Ecto neural progenitor cell (in vitro differentiated cells): ENCODE results near the gene MYL9.
"Not testable (repeated sequence)": the region's sequence is repeated elsewhere in the genome, so short reads cannot be mapped to it uniquely, and the experiment has no call there.

Source experiments
- DNase-seq: peaks from one replicate; pipeline ENCODE4 v3.0.0-alpha.2; 2018; ENCODE audit warnings: low spot score

The MYL9 gene

DNA sequence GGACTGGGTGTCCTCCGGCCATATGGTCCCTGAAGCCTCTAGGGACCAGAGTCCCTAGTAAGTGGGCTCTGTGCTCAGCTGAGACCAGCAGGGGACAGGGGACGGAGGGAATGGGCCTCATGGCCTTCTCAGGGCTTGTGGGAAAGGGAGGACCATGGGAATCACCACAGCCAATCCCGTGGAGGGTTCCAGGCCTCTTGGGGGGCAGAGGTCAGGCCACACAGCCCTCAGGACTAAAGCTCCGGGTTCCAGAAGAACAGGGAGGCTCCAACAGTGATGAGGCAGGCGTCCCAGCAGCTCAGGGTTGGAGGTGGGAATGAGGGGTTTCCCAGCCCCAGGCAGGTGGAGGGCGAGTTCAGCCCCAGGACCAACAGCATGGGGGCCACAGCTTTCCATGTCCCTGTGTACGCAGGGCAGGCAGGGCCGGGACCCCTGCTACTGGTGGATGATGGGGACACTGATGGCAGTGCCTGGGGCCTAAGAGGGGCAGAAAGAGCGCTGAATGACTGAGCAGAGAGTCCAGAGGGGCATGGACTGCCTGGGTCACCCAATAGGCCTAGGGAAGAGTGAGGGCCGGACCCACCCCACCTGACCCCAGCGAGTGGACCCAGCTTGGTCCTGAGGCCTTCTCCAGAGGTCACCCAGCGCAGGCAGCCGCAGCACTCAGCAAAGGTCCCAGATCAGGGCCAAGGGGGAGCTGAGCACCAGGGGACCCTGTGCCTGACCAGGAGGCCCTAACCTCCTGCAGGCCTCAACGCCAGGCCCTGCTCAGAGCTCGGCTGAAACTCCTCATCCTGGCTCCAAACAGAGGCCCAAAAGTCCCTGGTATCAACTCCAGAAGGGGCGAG, 8.8 kb downstream of the MYL9 start:
- no peak for DNase-seq

DNA sequence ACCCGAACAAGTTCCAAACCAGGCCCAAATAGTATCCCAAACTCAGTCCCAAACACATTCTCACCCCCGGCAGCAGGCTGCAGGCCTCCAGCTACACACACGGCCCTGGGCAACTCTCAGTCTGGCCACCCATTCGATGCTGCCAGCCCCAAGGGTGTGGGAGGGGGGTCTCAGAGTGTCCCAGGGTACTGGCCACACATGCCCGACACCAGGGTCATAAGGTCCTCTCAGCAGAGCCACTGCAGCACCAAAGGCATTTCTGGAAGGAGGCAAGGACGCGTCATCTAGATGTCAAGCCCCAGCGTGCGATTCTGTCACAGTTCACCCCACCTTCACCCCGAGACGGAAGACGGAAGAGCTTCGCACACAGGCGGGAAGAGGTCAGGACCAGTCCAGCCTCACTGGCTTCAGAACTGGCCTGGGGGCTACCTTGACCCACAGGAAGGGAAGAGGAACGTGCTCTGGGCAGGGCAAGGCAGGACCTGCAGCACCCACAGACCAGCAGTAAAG, 9.5 kb downstream of the MYL9 start:
- DNase-seq: no peak

DNA sequence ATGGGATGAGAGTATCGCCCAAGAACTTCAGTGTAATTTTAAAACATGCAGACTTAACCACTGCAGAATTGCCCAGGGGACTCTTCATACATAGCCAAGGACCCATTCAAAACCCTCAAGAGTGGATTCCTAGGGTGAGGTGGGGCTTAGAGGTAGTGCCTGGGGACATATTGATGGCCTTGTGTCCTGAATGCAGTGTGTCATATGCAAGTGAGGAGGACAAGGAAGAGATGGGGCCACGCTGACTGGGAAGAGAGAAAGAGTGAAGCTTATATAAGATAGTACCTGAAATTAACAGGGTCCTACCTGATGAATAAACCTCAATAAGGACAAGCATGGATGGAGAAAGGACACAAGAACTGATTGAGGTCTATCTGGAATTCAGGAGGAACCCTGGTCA, 13.9 kb downstream of the MYL9 start:
- DNase-seq: no peak

DNA sequence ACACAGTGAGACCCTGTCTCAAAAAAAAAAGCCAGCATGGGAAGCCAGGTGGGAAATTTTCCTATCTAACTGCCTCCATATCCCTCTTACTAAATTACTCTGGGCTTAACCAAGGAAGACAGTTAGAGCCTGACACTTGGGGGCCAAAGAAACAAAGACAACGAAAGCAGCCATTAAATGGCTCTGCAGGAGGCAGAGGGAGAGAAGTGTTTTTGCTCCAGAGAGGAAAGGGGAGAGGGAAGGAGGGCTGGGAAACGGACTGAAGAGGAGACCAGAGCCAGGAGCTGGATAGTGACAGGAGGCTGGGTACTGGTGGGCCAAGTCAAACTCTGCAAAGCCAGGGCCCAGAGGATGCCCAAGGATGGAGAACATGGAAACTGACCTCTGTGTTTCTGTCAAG, 21.4 kb downstream of the MYL9 start:
- DNase-seq: no peak

DNA sequence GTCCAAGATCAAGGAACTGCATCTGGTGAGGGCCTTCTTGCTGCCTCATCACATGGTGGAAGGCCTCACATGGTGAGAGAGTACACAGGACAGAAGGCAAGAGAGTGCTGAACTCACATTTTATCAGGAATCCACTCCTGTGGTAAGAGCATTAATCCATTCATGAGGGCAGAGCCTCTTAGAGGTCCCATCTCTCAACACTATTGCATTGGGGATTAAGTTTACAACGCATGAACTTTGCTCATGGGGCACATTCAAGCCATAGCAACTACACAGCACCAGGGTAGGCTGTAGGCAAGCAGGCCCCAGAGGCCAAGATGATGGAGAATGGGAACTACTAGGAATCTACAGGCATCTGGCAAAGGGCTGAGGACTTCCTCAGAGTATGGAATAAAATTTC, 22.1 kb downstream of the MYL9 start:
- no peak for DNase-seq

DNA sequence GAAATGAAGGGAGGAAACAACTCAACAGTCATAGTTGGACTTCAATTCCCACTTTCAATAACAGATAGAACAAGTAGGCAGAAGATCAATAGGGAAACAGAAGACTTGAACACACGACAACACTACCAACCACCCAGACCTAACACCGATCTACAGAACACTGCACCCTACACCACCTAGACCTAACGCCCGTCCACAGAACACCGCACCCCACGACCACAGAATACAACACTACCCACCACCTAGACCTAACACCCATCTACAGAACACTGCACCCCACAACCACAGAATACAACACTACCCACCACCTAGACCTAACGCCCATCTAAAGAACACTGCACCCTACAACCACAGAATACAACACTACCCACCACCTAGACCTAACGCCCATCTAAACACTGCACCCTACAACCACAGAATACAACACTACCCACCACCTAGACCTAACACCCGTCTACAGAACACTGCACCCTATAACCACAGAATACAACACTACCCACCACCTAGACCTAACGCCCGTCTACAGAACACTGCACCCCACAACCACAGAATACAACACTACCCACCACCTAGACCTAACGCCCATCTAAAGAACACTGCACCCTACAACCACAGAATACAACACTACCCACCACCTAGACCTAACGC, 22.9 kb downstream of the MYL9 start:
- not testable (repeated sequence) for DNase-seq

DNA sequence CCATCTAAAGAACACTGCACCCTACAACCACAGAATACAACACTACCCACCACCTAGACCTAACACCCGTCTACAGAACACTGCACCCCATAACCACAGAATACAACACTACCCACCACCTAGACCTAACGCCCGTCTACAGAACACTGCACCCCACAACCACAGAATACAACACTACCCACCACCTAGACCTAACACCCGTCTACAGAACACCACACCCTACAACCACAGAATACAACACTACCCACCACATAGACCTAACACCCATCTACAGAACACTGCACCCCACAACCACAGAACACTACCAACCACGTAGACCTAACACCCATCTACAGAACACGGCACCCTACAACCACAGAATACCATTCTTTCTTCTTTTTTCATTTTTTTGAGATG, 23.4 kb downstream of the MYL9 start:
- DNase-seq: not testable (repeated sequence)

DNA sequence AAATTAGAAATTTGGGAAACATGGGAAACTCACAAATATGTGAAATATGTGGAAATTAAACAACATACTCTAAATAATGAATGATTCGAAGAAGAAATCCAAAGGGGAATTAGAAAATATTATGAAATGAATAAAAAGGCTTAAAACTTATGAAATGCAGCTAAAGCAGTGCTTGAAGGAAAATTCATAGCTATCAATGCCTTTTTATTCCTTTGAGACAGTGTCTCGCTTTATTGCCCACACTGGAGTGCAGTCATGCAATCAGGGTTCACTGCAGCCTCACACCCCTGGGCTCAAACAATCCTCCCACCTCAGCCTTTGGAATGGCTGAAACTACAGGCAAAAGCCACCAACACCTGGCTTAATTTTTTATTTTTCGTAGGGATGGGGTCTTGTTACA, 24.2 kb downstream of the MYL9 start:
- no peak for DNase-seq

DNA sequence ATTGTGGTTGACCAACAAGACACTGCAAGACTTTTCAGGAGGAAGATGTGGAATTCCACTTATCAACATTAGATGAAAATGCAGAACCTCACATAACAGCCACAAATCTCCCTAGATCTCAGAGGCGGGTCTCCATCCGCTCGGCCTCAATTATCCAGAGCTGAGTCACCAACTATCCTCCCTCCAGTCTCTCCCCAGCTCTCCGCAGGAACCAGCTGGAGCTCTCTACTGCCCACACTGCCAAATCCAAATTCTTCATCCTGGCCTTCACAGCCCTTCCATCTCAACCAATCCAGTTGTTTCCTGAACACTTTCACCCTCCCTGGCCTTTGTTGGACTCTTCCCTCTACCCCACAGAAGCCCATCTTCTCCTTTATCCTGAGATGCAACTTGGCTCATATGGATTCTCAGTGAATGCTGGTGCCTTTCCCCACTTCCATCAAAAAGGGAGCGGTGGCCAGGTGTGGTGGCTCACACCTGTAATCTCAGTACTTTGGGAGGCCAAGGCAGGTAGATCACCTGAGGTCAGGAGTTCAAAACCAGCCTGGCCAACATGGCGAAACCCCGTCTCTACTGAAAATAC, 28.6 kb downstream of the MYL9 start:
- DNase-seq: no peak

DNA sequence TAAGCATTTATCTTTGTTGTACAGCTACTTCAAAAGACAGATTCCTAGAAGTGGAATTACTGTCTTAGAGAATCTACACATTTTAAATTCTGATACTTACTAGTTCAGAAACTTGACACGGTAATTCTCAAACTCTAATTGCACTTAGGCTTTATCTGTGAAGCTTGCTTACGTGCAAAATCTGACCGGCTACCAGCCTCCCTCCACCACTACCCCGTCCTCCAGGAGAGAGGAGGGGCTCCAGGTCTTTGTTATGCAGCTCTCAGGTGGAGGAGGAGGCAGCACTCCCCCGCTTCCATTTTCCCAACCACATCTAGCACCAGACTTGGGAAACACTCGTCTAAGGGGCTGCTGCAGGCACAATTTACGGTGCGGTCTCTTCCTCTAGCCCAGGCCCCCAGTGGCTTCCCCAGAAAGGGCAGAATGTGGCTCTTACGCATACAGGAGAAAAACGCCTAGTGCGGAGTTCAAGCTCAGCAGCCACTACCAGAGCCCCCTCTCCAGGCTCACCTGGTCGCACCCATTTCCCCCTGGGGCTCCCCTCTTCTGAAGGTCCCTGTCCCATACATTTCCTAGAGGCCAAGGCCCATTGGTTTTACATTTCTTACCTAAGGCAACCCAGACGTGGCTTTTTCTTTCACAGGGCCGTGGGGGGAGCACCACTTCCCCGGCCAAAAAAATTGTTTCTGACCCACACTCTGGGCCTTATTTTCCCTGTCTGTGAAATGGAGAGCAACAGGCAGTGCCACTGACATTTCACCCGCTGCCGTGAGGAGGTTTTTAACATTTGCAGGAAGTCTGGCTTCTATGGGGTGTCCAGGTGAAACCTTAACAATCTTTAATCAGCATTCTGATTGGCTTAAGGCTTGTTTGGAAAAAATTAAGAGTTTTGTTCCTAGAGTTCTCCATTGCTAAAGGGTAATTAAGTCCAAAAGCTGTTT, 30.5 kb downstream of the MYL9 start:
- peak; percentile 57 for DNase-seq

DNA sequence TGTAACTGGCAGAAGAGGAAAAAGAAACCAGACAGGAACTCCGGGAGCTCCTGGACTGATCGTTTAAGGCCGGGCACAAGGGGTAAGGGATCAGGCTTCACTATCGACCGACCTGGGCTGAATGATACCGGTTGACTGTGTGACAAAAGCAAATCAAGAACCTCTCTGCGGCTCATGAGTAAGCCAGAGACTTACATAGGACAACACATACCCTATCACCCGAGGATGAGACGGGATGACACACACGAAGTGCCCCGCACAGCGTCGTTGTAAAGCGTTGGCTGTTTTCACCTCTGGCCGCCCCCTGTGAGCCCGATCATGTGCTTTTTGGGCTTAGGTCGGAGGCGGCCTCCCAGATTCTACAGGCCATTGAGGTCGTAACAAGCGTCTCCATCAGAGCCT, 31.4 kb downstream of the MYL9 start:
- DNase-seq: no peak

DNA sequence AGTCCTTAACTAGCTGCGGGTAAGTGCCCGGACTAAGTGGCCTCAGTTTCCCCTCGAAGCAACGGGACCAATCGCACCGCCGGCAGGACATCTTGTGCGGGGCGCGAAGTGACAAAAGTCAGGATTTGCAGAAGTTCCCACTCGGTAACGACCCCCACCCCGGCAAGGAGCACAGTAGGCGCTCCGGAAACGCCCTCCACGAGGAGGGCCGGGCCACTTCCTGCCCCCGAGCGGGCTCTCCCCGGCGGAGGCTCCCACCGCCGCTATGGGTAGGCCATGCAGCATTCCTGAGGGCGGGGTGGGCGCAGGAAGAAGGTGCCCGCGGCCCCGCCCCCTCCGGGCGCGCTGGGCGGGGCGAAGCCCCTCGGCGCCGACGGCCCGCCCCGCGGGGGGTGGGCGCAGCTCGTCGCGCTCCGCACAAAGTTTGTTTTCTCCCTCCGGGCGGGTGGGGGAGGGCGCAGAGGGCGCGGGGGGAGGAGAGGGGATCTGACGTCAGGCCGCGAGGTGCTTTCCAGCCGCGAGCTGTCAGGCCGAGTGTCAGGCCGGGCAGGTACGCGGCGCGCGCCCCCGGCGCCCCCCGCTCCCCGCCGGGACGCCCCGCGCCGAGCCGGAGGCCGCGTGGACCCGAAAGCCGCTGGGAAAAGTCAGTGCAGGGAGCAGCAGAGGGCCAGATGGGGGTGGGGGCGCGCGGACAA, 31.9 kb downstream of the MYL9 start, which contains the start of gene TGIF2:
Gene TGIF2, plus strand, starts transcription at position 495 of the 695 bp plus-strand sequence. CDS start 5,178 bp downstream, outside the sequence.
- DNase-seq: peak; percentile 95

DNA sequence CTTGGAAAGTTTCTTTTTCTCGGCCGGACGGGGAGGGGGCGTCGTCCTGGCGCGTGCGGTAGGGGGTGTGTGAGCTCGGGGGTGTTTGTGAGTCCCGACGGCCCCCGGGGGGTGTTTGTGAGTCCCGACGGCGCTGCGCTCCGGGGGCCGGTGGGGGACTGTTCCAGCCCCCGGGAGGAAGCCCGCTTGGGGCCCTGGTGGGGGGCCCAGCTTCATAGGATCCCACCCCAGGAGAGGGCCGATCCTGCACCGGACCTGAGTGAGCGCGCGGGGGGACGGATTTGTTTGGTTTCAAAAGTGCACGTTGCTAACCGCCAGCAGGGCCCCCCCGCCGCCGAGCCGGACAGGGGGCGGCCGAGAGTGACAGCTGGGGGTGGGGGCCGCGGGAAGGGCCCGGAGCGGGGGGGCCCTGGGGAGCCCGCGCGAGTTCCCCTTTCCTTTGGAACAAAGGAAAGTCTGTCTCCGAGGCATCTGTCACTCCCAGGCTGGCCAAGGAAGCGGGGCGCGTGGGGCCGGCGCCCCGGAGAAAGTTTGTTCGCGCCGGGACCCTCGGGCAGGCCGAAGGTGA, 32.6 kb downstream of the MYL9 start:
- DNase-seq: peak; percentile 73

DNA sequence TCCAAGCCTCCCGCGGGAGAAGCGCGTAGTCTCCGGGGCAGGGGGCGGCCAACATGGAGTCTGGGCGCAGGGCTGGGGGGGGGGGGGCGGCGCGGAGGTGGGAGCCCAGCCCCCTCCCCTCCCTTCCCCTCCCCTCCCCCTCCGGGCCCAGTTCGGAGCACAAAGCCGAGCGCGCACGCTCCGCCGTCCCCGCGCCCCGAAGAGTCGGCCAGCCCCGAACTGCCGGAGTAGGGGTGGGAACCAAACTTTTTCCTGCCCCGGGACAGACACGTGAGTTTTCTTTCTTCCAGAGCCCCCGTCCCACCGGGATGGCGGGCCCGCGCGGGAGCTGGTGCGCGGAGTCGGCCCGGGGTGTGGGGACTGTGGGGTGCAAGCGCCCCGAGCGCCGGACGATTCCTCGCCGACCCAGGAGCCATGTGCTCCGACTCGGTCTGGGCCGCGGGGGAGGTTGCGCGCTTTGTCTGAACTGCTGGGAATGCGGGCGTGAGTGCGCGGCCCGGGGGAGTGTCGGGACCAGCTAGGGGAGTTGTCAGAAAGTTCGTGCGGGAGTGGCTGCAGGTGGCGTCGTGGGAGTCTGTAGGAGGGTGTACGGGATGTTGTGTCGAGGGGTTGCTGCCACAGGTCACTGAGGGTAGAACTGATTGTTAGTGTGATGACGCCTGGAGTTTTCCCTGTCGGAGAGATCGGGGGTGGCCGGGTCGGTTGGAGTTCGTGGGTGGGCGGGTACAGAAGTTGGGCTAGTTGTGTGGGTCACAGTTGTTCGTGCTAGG, 33.2 kb downstream of the MYL9 start:
- peak; percentile 81 for DNase-seq

DNA sequence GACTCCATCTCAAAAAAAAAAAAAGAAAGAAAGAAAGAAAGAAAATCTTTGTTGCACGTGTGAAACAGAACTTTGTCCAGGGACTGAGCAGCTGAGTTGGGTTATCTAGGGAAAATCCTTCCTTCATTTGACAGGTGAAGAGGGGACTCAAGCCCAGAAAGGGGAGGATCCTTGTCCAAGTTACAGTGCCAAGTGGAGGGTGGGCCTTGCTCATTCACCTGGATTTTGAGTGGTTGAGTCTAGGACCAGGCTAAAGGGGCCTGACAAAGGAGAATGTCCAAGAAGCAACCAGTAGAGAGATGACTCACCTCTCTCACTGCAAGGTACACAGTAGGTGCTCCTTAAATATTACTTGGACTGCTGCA, 34.7 kb downstream of the MYL9 start:
- DNase-seq: no peak

DNA sequence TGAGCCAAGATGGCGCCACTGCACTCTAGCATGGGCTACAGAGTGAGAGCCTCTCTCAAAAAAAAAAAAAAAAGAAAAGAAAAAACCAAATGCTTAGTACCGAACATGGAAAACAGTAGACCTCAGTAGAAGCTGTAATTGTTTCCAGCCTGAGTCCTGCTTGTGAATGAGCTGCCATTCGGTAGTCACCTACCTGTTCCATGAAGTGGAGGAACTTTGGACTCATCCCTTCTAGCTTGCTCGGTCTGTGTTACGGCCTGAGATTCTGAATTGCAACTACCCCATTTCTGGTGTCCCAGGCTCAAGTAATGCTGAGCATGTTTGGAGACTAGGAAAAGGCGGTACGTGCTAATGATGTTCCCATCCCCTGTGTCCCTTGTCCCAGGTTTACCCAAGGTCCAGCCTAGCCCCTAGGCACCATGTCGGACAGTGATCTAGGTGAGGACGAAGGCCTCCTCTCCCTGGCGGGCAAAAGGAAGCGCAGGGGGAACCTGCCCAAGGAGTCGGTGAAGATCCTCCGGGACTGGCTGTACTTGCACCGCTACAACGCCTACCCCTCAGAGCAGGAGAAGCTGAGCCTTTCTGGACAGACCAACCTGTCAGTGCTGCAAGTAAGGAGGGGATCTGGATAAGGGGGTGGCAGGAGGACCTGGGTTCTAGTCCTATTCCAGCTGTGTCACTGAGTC, 37.2 kb downstream of the MYL9 start:
- DNase-seq: no peak

DNA sequence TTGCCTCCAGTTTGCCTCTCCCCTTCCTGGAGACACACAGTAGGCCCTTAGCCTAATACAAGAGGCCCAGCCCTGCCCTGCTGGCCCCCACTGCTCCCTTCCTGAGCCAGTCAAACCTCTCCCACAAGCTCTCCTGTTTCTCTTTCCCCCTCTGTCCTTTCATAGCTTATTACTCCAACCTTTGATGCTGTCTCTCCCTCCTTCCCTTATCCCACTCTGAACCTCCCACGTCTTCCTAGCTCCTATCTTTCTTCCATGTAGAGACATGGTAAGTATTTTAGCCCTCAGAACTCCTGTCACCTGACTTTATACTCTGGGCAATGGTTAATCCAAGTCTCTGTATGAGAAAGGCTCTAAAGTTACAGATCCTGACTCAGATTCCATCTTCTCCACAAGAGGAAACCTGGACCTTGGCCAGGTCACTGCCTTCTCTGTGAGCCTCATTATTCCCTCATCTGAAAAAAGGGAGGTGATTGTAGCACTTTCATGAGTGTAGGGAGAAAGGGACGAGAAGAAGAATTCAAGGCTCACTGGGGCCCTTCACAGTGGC, 38.8 kb downstream of the MYL9 start:
- no peak for DNase-seq

DNA sequence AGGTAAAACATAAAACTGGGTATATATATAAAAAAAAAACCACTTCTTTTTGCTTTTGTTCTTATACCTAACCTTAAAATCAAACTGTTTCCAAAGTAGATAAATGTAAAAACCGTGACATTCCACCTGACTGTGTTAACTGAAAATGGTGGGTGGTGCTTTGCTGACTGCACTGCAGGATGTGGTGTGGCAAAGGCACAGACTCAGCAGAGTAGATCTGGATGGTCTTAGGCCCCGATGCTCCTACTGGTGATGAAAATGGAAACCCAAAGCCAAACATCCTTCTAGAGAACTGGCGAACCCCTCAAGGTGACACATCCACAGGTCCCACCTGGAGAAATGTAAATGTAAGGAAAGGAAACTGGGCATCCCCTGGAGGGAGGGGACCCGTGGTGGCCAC, 41.0 kb downstream of the MYL9 start:
- no peak for DNase-seq

DNA sequence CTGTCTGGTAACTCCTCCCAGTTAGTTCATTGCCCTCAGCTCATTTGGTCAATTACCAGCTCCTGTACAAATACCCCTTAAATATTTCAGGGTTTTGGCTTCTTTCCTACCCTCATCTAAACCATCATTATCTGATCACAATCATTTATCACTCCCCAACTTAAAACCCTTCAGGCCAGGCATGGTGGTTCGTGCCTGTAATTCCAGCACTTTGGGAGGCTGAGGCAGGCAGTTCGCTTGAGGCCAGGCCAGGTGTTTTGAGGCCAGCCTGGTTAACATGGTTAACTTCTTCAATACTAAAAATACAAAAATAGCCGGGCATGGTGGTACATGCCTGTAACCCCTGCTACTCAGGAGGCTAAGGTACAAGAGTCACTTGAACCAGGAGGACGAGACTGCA, 41.5 kb downstream of the MYL9 start:
- no peak for DNase-seq
